Prostate gland (tissue), 2 donors: Measurements from ENCODE around the gene AHCTF1.

ENCODE experiments used
- POLR2A ChIP-seq: fragments of 450-650 bp; IDR thresholded peaks from one replicate; pipeline ENCODE4 v1.6.1; 2016; ENCODE audit warnings: antibody characterized with exemption, mild to moderate bottlenecking
- TF ChIP-seq, protein P1 (sequence below), 4 experiments: fragments of 200-600 bp in 2 of 4; fragments of 450-650 bp in 2 of 4; sonication (generic) in 2 of 4; IDR thresholded peaks; 1 replicate in 3 of 4; 2 replicates in 1 of 4; pipeline ENCODE4 v1.5.1; 2016 to 2019; ENCODE audit warnings: antibody characterized with exemption in 4 of 4, mild to moderate bottlenecking in 2 of 4, moderate library complexity in 2 of 4

DNA sequence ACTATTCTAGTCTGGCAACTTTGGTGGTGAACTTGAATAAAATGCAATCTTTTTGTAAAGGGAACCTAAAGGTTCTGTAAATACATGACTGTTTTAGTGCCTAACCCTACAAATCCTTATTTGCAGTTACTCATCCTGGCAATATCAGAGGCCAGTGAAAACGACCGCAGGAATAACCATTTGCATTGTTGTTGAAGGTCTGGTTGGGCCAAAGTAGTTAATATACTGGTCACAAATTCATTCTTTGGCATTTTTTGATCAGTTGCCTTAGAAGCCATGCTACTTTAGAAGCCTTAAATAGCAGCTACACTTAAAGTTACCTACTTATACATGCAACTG, 93.7 kb downstream of the AHCTF1 start:
- no peak for TF ChIP-seq POLR2A
- TF ChIP-seq, protein P1, sequence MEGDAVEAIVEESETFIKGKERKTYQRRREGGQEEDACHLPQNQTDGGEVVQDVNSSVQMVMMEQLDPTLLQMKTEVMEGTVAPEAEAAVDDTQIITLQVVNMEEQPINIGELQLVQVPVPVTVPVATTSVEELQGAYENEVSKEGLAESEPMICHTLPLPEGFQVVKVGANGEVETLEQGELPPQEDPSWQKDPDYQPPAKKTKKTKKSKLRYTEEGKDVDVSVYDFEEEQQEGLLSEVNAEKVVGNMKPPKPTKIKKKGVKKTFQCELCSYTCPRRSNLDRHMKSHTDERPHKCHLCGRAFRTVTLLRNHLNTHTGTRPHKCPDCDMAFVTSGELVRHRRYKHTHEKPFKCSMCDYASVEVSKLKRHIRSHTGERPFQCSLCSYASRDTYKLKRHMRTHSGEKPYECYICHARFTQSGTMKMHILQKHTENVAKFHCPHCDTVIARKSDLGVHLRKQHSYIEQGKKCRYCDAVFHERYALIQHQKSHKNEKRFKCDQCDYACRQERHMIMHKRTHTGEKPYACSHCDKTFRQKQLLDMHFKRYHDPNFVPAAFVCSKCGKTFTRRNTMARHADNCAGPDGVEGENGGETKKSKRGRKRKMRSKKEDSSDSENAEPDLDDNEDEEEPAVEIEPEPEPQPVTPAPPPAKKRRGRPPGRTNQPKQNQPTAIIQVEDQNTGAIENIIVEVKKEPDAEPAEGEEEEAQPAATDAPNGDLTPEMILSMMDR (IDR thresholded peaks at IDR 0.05) = no peak
